Measurements from ENCODE around the gene FOXC1. TPM values are rescaled to one million over a fixed set of nuclear protein-coding genes. Genes with fewer than 3 reads are reported as not detected.

Gene FOXC1
- total and polyA plus RNA-seq, 10 of the 15 experiments (the other 5 are each of a cell fraction or from before 2014, with no cell fraction given): 0.13 to 1.5 (median 0.48) TPM; not detected in 2

- no peaks in the 10 kb centered on the region for H3K79me2 ChIP-seq (ENCODE audit: control insufficient read depth, insufficient read depth, low read length)
- H3K27me3 ChIP-seq (replicated peaks in 1 of 2; ENCODE audit: control insufficient read depth in 2 of 2, insufficient read depth in 2 of 2, low read length in 1 of 2): peaks cover 29 to 41% of the 10 kb centered on the region in 2 experiments
- no peaks in the 10 kb centered on the region; the same call in 2 of the 3 replicates for H3K9me3 ChIP-seq (replicated peaks; ENCODE audit: control insufficient read depth, insufficient read depth, low read length)
- no peak for DNase-seq (ENCODE audit: low read depth, low spot score)
- H3K4me2 ChIP-seq (ENCODE audit: control insufficient read depth, insufficient read depth): peak overlapping the region; percentile 87; the same call in 1 of the 2 replicates
- BruUV-seq (replicated peaks): no TSS peak
- TF ChIP-seq KAT2A (conservative IDR thresholded peaks at IDR 0.05; ENCODE audit: control insufficient read depth, low read depth, low read length) (no peak), GABPA (IDR thresholded peaks at IDR 0.05; ENCODE audit: low read depth) (no peak), ATF2 (IDR thresholded peaks at IDR 0.05; ENCODE audit: low read length) (no peak), NR2C2 (IDR thresholded peaks at IDR 0.05; ENCODE audit: borderline replicate concordance, control insufficient read depth, insufficient read length, low read depth) (no peak), SUZ12 (IDR thresholded peaks at IDR 0.05; ENCODE audit: unreplicated experiment) (peak; percentile 31), ZBTB40 (IDR thresholded peaks at IDR 0.05; ENCODE audit: borderline replicate concordance) (no peak), YBX1 (IDR thresholded peaks at IDR 0.05) (no peak), ZBTB4 (CRISPR knock-in tag; IDR thresholded peaks at IDR 0.05) (no peak), RBBP5 (conservative IDR thresholded peaks at IDR 0.05) (no peak), EZH2 (IDR thresholded peaks at IDR 0.05; ENCODE audit: borderline replicate concordance, control insufficient read depth, low read depth, low read length) (peak; percentile 66; the same call in 1 of the 2 replicates), CBX5 (IDR thresholded peaks at IDR 0.05; ENCODE audit: low read depth) (no peak), MLLT1 (IDR thresholded peaks at IDR 0.05) (no peak), JUND (IDR thresholded peaks at IDR 0.05; ENCODE audit: low read depth, low read length) (no peak)
- ATAC-seq: no peak
- H3K9ac ChIP-seq (ENCODE audit: control insufficient read depth, insufficient read depth, low read length): no peak overlapping the region; the same call in 1 of the 2 replicates
- H3K36me3 ChIP-seq (ENCODE audit: control insufficient read depth in 2 of 2, insufficient read depth in 2 of 2, low read length in 1 of 2): no peaks in the 10 kb centered on the region
- ChIA-PET SMC1A (ENCODE audit: uncharacterized antibody, unreplicated experiment) (no interaction called here), RAD21 (ENCODE audit: unreplicated experiment) (interaction anchor here (1.5 to 2.3 kb wide), 2 partner anchors 495 to 839 kb away, joined by 4 to 8 read pairs; no protein-coding TSS in a partner anchor), CTCF (no interaction called here), POLR2A (no interaction called here)
- peaks cover 10% of the 10 kb centered on the region for H3K4me1 ChIP-seq (ENCODE audit: control insufficient read depth, insufficient read depth, low read length)
- 3% methylated on average over 29 of the region's 58 CpGs for WGBS (ENCODE audit: insufficient coverage, insufficient replicate concordance, low lambda C conversion rate, missing lambda C conversion rate)
- H2AFZ ChIP-seq (ENCODE audit: control insufficient read depth, low read depth, low read length): peak overlapping the region; percentile 53
- no peak for FAIRE-seq
- in situ Hi-C loops (cut with MboI): loop anchor here (5.0 kb wide), 1 partner anchor 583 kb away; no protein-coding TSS in a partner anchor
- 0 out of 2 replicates have a peak, but pooled peaks cover 6% of the 10 kb centered on the region for H4K20me1 ChIP-seq (ENCODE audit: control insufficient read depth, insufficient read depth)
- H3K27ac ChIP-seq (ENCODE audit: control insufficient read depth, insufficient read depth): no peak overlapping the region
- H3K4me3 ChIP-seq: peak overlapping the region; percentile 72; the same call in 1 of the 2 replicates
- intact Hi-C loops (cut with micrococcal nuclease; ENCODE audit: unreplicated experiment): loop anchor here (10.0 kb wide), 1 partner anchor 166 kb away; no protein-coding TSS in a partner anchor
Measured at GRCh38 chr6:1609041-1609647, 571 bp upstream of the FOXC1 start.

All from GM12878 (cell line).